NCI-H82 (cell line): Measurements from ENCODE around the gene ENGASE.

Experiments used
- DNase-seq: peaks from one replicate; lab custom pipeline; 2025; lab: John Stamatoyannopoulos, UW

ENGASE gene

DNA sequence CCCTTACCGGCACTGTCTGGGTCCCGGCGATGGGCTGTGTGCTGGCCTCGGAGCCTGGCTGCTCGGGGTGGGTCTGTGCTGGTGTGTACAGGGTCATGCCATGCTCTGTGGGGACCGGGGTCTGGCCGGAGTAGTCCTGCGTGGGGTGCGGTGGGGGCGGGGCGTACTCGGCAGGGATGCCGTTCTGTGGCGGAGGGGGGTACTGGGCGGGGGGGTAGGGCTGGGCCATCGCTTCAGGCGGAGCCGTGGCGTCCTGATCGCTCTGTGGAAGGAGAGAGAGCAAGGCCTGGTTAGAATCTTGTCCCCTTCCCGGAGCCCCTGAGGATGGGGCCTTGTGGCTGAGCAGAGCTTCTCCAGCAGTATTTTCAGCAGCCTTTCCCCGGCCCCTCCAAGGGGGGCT is 40.9 kb downstream of the ENGASE start:
- DNase-seq: no peak

DNA sequence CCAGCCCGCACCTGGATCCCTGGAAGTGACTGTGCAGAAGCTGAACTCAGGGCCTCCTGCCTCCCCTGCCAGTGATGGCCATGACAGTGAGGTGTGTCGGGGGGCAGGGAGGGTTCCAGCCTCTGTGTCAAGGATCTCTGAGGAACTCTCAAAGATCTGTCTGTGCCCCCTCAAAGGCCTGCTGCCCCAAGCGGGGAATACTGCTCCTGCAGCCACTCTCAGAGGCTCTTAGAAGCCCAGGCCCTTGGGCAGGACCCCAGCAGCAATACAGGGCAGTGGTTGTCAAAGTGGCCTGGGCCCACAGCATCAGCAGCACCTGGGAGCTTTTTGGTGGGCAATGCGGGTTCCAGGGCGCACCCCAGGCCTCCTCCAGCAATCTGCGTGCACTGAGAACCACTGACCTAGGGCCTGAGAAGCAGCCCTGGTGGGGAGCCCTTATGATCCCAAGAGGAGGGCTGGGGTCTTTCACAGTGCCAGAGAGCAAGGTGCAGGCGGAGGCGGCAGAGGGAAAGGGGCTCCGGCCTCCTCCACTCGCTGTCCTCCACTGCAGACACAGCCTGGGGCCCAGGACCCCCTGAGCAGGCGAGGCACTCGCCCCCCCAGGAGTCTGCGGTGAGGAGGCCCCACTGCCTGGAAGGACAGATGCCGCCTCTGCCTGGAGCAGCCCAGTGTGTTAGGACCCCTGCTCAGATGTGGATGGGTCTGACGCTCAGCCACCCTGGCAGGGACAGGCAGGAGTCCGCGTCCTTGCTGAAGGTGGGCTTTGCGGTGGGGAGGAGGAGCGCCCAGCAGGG is 42.1 kb downstream of the ENGASE start:
- no peak for DNase-seq

DNA sequence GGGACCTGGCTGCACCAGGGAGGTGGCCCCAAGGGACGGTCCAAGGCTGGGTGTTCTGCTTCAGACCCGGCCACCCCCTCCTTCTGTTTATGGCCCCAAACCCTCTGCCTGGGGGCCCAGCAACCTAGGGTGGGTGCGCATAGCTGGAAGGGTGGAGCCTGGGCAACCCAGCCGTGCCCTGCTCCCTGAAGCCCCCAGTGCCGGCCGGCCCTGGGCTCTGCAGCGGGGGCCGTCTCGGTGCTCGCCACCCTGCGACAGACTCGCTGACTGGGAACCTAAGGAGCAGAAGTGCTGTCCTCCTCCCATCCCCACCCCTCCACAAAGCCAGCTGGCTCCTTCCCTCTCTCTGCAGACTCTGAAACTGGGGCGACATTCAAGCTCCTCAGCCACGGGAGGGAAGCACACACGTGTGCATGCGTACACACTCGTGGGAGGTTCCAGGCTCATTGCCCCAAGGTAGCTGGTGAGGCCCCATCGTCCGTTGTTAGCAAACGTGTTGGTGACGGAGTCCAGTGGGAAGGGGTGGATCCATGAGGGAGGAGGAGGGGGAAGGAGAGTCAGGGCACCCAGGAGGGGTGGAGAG is 43.4 kb downstream of the ENGASE start:
- no peak for DNase-seq

DNA sequence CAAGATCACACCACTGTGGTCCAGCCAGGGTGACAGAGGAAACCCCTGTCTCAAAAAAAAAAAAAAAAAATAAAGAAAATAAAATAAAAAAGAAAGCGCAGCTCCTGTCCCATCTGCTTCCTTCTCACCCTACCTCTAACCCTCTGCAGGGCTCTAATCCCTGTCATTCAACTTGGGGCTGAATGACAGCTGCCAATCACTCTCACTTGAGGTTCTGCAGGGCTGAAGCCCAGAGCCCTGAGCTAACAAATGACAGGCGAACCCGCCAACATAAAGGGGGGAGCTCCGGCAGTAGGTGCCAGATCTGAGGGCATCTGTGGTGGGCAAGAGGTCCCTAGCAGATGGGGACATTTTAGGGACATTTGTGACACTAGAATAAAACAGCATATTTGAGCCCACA is 44.3 kb downstream of the ENGASE start:
- no peak for DNase-seq

DNA sequence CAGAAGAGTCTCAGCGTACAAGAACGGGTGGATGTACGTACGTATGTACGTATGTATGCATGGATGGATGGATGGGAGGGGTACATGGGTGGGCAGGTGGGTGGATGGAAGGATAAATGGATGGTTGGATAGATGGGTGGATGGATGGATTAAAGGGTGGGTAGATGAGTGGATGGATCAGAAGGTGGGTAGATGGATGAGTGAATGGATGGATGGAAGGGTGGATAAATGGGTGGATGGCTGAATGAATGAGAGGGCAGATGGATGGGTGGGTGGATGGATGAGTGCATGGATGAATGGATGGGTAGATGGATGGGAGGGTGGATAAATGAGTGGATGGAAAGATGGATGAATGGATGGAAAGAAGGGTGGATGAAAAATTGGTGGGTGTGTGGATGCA is 45.6 kb downstream of the ENGASE start:
- DNase-seq: no peak

DNA sequence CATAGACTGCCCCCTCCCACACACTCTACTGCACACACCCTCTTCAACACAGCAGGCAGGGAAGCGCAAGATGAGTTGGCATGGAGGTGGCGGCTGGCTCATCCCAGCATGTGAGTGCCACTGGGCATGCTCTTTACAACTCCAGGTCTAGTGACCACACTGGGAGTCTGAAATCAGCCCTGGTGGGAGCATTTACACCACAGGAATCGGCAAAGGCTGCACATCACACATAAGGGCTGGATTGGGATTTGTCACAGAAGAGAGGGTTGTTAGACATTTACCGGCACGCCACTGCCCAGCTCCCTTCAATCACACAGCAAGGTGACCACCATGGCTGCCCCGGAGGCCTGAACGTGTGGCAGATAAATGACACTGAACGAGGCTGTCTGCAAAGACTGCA is 49.4 kb downstream of the ENGASE start:
- no peak for DNase-seq

DNA sequence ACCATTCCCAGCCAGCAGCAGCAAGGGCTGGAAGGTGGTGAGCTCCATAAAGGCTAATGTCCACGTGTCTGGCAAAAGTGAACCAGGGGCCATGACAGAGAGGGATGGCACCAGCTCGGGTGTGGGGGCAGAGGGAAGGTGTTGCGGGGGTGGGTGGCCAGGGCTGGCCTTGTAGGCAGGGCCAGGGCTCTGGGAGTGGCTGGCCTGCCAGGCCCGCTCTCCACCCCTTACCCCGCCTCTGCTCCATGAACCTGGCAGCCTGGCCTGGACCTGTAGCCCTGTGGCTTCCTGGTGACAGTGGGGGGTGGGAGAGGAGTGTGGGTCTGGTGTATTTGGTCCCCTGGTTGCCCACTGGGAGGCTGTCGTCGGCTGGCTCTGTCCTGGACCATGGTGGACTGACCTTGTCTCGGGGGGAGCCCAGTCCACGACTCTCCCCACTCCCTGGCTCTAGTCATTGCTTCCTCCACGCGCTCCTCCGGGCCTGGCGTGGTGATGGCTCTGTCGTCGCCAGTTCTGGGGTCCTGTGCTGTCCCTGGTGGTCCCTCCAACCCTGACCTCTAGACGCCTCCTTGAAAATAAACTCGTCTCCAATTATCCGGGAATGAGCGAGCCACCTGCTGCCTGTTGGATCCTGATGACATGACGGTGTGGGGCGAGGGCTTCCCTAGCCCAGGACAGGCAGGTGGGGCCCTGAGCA is 50.0 kb downstream of the ENGASE start:
- no peak for DNase-seq

DNA sequence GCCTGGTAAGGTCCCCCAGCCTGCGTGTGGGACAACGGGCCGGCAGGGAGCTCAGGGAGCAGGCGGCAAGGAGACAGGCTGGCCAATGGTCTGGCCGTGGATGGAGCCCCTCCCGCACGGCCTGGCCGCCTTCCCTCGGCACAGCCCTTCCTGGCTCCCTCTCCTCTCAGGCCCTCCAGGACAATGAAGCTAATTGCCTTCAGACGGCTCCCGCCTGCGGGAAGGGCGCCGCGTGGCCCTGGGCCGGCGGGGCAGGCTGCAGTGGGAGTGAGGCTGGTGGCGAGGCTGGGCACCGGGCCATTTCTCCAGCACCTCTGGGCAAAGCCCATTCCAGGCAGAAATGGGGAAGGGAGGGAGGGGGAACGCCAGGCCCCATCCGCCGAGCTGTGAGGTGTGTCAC is 50.9 kb downstream of the ENGASE start:
- no peak for DNase-seq

DNA sequence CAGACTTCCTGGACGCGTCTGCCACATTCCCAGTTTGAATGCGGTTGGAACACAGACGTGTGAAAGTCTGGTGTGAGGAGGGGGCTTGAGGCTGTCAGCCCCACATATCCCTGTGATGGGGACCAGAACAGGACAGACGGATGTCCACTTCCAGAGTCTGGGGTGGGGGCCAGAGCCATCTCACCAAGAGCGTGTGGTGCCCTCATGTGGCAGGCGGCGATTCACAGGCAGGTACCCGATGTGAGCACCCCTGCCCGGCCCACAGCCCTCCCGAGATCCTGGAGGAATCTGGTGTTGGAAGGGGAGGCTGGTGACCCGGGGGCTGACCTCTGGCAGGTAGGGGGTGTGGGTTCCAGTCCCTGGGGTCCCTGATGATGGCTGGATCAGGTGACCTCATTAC is 51.5 kb downstream of the ENGASE start:
- DNase-seq: peak; percentile 40

DNA sequence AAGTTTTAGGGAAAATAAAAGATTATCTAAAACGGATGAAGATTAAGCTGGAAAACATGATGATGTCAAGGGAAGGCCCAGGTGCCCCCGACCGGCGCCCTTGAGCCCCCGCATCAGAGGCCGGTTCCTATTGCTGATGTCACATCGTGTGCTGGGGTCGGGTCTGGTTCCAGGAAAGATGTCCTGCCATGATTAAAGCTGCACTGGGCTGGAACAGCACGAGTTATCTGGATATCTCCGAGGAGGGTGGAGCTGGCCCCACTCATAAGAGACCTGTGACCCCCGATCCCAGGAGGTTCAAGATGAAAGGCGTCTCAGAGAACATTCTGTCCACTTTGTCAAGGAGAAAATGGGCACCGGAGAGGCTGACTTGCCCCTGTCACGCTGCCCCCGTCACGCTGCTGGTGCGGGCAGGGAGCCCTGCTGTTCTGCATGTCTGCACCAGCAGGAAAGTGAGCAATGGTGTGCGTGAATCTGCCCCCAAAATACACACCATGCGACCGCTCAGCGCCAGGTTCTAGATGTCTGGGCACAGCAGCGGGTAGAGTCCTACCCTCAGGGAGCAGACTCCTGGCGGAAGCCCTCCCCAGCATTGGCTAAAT is 53.0 kb downstream of the ENGASE start:
- no peak for DNase-seq

DNA sequence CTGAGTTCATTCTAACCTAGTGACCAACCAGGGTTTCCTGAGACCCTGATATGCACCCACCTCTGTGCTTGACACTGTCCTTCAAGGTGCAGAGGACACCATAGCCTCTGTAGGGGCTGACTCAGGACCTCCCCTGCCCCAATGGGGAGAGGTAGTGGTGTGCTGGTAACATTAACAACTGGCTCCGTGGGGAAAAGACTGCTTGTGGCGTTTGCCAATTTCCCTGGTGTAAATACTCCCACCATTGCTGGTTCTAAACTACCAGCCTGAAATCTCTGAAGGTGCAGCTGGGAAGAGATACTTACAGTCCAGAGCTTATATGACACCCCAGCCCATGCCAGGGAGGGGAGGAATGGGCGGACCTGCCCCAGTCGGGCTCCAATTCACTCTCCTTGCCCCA is 54.9 kb downstream of the ENGASE start:
- no peak for DNase-seq

DNA sequence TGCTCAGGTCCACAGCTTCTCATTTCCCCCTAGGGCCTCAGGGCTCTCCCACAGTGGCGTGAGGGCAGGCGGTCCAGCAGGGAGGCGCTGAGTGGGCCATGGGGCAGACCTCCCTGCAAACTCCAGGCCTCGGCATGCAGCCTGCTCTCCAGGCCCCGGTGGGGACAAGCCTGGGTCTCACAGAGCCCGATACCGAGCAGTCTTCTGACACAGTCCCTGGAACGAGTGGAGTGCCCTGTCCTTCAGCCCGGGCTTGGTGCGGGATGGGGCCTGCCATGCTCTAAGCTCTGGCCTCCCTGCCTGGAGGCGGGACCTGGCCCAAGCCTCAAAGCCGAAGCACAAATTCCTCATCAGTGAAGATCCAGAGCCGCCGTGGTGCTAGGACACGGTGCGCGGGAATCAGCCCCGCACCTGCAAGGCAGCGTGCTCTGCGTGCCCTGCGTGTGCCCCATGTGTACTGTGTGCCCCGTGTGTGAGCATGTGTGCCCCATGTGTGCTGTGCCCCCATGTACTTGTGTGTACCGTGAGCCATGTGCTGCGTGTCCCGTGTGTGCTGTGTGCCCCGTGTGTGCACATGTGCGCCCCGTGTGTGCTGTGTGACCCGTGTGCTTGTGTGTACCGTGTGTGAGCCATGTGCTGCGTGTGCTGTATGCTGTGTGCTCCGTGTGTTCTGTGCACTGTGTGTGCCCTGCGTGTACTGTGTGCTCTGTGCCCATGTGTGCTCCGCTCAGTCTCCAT is 56.1 kb downstream of the ENGASE start:
- DNase-seq: no peak

DNA sequence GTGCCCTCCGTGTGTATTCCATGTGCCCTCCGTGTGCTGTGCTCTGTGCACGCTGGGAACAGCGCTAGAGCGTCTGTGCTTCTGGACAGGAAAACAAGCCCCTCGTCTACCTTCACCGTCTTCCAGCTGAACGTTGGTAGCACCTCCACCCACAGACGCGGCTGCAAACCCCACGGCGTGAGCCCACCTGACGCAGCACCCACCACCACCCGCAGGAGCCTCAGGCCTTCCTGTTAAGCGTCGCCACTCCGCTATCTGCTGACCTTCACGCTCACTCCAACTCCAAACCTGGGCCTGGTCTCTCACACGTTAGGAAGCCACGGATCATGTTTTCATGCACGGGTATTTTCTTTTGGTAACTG is 56.6 kb downstream of the ENGASE start:
- no peak for DNase-seq

DNA sequence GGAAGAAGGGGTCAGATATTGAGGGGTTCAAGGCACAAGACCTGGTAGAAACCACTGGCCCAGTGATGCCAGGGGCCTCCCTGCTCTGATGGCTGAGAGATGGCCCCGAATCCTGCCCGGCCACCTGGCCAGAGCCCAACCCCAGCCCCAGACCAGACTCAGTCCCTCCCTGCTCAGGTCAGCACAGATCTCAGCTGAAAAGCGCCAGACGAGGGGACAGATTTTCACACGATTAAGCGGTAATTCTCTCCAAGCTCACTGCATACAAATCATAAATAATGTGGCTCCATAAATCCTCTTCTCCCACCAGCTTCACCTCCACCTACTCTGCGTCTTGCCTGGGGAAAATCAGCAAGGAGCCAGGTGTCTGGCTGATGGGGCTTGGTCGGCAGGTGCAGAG is 57.1 kb downstream of the ENGASE start:
- no peak for DNase-seq

DNA sequence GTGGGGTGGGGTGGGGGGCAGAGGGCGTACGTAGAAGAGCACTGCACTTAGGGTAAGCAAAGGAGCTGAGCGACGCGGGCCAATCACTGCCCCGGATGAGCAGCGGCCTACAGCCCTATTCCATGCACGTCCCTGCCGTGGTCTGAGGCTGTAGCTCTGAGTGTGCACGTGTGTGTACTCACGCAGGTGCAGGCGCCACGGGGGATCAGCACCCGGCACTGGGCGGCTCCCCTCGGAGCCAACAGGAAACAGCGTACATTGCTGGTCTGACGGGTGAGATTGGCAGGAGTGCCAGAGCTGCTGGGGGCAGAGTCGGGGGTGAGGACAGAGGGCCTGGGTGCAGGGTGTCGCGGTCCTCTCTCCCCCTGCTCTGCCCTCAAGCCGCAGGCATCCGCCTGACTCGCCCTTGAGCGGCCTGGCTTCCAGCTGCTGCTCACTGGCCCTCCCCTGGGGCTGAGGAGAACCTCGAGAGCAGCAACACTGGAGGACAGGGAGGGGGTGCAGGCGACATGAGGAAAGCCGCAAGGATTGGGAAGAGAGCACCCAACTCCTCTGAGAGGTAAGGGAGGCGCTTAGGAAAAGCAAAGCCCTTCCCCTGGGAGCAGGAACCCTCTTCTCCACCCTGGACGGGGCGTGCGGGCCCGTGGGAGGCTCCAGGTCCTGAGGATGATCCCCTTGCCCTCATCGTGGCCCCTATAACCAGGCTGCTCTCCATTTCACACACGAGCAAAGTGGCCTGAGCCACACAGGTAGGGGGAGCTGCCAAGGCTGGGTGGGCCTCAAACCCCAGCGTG is 57.8 kb downstream of the ENGASE start:
- no peak for DNase-seq

DNA sequence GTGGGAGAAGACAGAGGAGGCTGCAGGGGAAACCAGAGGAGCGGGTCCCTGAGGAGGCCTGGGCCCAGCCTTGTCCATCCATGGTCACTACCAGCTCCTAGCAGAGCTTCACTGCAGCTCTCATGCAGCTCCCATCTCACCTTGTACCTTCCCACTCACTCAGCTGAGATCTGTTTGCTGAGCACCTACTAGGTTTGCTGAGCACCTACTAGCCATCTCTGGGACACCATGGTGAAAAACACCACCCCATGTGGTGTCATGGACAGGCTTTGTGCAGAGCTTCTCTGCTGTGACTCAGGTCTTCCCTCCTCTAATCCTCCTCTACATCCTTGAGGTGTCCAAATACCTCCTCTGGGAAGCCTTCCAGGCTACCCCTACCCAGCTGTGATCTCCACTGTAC is 58.6 kb downstream of the ENGASE start:
- no peak for DNase-seq

DNA sequence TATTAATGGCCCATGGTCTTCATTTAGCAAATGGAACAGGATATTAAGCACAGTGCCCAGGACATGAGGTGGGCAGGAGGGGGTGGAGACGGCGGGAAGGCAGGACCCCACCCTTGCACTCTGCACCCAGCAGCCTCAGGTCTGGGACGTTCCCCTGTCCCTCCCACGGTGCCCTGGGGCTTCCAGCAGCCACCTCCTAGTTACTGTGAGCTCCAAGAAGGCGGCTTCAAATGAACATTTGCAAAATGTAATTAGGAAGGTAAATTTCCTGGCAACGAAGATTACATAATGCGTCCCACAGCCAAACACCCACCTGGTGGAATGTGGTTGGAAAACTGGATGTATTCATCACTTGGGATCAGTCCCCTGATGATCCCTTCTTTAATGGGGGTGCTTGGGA is 59.4 kb downstream of the ENGASE start:
- DNase-seq: no peak

DNA sequence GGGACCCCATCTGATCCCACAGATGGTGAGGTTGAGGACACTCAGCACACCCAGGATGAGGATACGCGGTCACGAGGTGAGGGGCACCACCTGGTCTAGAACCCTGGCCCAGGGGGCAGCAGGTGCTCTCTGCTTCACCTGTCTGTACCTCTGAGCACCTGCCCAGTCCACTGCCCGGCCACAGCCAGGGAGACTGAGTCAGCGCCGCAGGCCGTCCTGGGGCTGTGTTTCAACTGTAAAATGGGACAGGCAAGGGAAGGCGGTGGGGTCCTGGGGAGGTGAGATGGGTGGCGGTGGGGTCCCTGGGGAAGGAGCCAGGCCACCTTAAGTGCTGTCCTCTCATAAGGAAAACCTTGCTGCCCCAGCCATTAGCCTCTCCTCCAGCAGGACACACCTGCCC is 60.4 kb downstream of the ENGASE start:
- no peak for DNase-seq

DNA sequence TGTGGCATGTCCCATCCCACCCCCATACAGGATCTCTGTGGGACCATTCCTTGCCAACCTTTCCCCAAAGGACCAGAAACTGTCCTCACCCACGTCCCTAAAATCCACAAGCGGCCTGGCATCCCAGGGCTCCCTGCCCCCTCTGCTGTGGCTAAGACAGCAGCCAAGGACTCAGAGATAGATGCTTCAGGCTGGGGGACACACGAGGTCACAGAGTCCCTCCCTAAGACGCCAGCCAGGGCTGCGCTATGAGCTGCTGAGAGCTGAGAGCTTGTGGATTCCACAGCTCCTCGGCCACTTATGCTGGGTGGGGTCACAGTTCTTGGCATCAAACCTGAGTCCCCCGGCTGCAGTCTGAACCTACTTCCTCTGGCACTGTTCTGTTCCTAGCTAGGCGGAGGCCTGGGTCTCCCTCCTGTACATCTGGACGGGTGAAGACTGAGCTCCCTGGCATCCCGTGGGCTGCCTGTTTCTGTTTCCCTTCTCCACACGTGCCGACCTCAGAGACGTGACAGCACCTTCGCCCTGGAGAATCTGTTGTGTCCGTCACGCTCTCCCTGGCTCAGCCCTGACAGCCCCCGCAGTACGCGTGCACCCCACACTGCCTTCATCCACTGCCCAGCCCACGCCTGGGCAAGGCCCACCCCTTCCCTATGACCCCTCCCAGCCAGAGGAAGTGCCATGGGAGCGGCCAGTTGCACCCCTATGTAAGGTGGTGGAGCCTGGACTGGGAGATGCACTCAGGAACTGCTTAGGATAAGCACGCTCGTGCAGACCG is 61.2 kb downstream of the ENGASE start:
- DNase-seq: no peak
